H1 (cell line): ENCODE measurements around the gene PTH1R. TPM values are rescaled to one million over a fixed set of nuclear protein-coding genes. Genes with fewer than 3 reads are reported as not detected.

Experiments used
- CTCF ChIA-PET: fragments of 300-600 bp; sonication (Branson Sonifier 250); formaldehyde crosslinking; loops from one replicate; lab custom pipeline; 2021; ENCODE audit not compliant: partially characterized antibody; lab: Charles Lee
- POLR2A ChIA-PET: fragments of 300-600 bp; sonication (Branson Sonifier 250); formaldehyde crosslinking; loops from one replicate; lab custom pipeline; 2021; ENCODE audit warnings: inconsistent platforms; ENCODE audit not compliant: partially characterized antibody; lab: Charles Lee
- DNase-seq, 2 experiments: peaks; one replicate each; pipeline versions ENCODE4 v3.0.0 to v3.0.0-alpha.2; 2010 to 2022; ENCODE audit warnings: low spot score in 2 of 2, low read depth in 1 of 2, mixed read lengths in 1 of 2
- FAIRE-seq: peaks from 2 replicates; lab custom pipeline; 2011; peaks lifted over from hg19 to GRCh38; lab: Jason Lieb, UNC
- H2AFZ ChIP-seq: 2 replicates; pipeline ENCODE4 v1.8.1; 2012; ENCODE audit warnings: low read length, inconsistent platforms
- H2AK5ac ChIP-seq: 2 replicates; pipeline ENCODE4 v1.6.1; 2013; ENCODE audit warnings: low read depth, low read length
- H2BK120ac ChIP-seq: replicated peaks from 2 replicates; pipeline ENCODE3; 2013; ENCODE audit warnings: low read depth, low read length, inconsistent platforms
- H2BK12ac ChIP-seq: 2 replicates; pipeline ENCODE4 v1.6.1; 2013; ENCODE audit warnings: low read depth, low read length
- H2BK15ac ChIP-seq: 2 replicates; pipeline ENCODE4 v1.6.1; 2013; ENCODE audit warnings: low read length
- H2BK20ac ChIP-seq: 2 replicates; pipeline ENCODE4 v1.6.1; 2013; ENCODE audit warnings: low read length
- H2BK5ac ChIP-seq: 2 replicates; pipeline ENCODE4 v1.6.1; 2013; ENCODE audit warnings: low read depth, low read length
- H3K14ac ChIP-seq: 2 replicates; pipeline ENCODE4 v1.6.1; 2013; ENCODE audit warnings: inconsistent platforms; ENCODE audit not compliant: insufficient read length
- H3K18ac ChIP-seq: 2 replicates; pipeline ENCODE4 v1.6.1; 2013; ENCODE audit warnings: low read length; ENCODE audit errors: extremely low read depth
- H3K23ac ChIP-seq: 2 replicates; pipeline ENCODE4 v1.6.1; 2013; ENCODE audit warnings: inconsistent platforms; ENCODE audit not compliant: insufficient read length
- H3K23me2 ChIP-seq: 2 replicates; pipeline ENCODE4 v1.6.1; 2013; ENCODE audit warnings: low read depth, low read length
- H3K27ac ChIP-seq: 2 replicates; pipeline ENCODE4 v1.6.1; 2011; ENCODE audit warnings: low read depth, low read length, inconsistent platforms
- H3K27me3 ChIP-seq, 4 experiments: replicated peaks in 1 of 4; 1 replicate in 1 of 4; 2 replicates in 3 of 4; pipeline versions ENCODE4 v1.6.1 to v1.8.1; 2011 to 2013; ENCODE audit warnings: low read length in 3 of 4, mild to moderate bottlenecking in 3 of 4, inconsistent platforms in 2 of 4, mixed read lengths in 2 of 4, moderate library complexity in 1 of 4; ENCODE audit not compliant: control insufficient read depth in 3 of 4, insufficient read depth in 3 of 4; ENCODE audit errors: extremely low read depth in 1 of 4
- H3K36me3 ChIP-seq, 4 experiments: 2 replicates each; pipeline versions ENCODE4 v1.6.1 to v1.8.1; 2011 to 2013; ENCODE audit warnings: mild to moderate bottlenecking in 4 of 4, low read length in 3 of 4, moderate library complexity in 2 of 4, control low read depth in 1 of 4, inconsistent platforms in 1 of 4; ENCODE audit not compliant: insufficient read depth in 4 of 4, control insufficient read depth in 2 of 4
- H3K4ac ChIP-seq: replicated peaks from 2 replicates; pipeline ENCODE3; 2013; ENCODE audit warnings: low read length, low read depth, mixed read lengths, inconsistent platforms; ENCODE audit not compliant: insufficient read length
- H3K4me1 ChIP-seq, 4 experiments: replicated peaks in 1 of 4; 1 replicate in 1 of 4; 2 replicates in 3 of 4; pipeline versions ENCODE4 v1.6.1 to v1.8.1; 2011 to 2013; ENCODE audit warnings: low read length in 3 of 4, inconsistent platforms in 2 of 4, mixed read lengths in 1 of 4; ENCODE audit not compliant: insufficient read depth in 4 of 4, control insufficient read depth in 3 of 4
- H3K4me2 ChIP-seq, 2 experiments: 2 replicates each; pipeline versions ENCODE4 v1.6.1 to v1.8.1; 2011 to 2013; ENCODE audit warnings: low read depth in 2 of 2, low read length in 2 of 2, control low read depth in 1 of 2, inconsistent platforms in 1 of 2, mild to moderate bottlenecking in 1 of 2; ENCODE audit not compliant: insufficient read depth in 1 of 2
- H3K4me3 ChIP-seq, 4 experiments: fragments of 200-600, 300-600 bp in 1 of 4; sonication (generic), shearing (Covaris generic), sonication (Bioruptor Twin) in 1 of 4; 2 replicates each; pipeline versions ENCODE4 v1.5.1 to v1.8.1; 2011 to 2016; ENCODE audit warnings: low read length in 4 of 4, low read depth in 3 of 4, control low read depth in 2 of 4, inconsistent platforms in 2 of 4, mild to moderate bottlenecking in 2 of 4, mixed read lengths in 1 of 4, moderate library complexity in 1 of 4; ENCODE audit not compliant: insufficient read depth in 2 of 4; ENCODE audit errors: extremely low read depth in 1 of 4
- H3K56ac ChIP-seq: replicated peaks from 2 replicates; pipeline ENCODE3; 2013; ENCODE audit warnings: low read depth, mild to moderate bottlenecking, mixed read lengths, low read length, inconsistent platforms; ENCODE audit not compliant: insufficient read length
- H3K79me1 ChIP-seq: 2 replicates; pipeline ENCODE4 v1.6.1; 2013; ENCODE audit warnings: low read depth, low read length, control low read depth
- H3K79me2 ChIP-seq, 2 experiments: 2 replicates each; pipeline versions ENCODE4 v1.6.1 to v1.8.1; 2012 to 2013; ENCODE audit warnings: low read length in 2 of 2, mild to moderate bottlenecking in 2 of 2, inconsistent platforms in 1 of 2; ENCODE audit not compliant: insufficient read depth in 2 of 2, control insufficient read depth in 1 of 2
- H3K9ac ChIP-seq, 4 experiments: replicated peaks in 1 of 4; 1 replicate in 1 of 4; 2 replicates in 3 of 4; pipeline versions ENCODE4 v1.6.1 to v1.8.1; 2011 to 2013; ENCODE audit warnings: low read depth in 3 of 4, low read length in 3 of 4, control low read depth in 2 of 4, mild to moderate bottlenecking in 2 of 4, moderate library complexity in 2 of 4, inconsistent platforms in 1 of 4; ENCODE audit errors: extremely low read depth in 1 of 4
- H3K9me3 ChIP-seq, 2 experiments: 2 replicates each; pipeline versions ENCODE4 v1.6.1 to v1.8.1; 2012 to 2013; ENCODE audit warnings: mild to moderate bottlenecking in 2 of 2, moderate library complexity in 2 of 2, control low read depth in 1 of 2, inconsistent platforms in 1 of 2, low read depth in 1 of 2, low read length in 1 of 2, mixed read lengths in 1 of 2; ENCODE audit not compliant: insufficient read depth in 2 of 2
- H4K20me1 ChIP-seq, 2 experiments: replicated peaks in 1 of 2; 2 replicates each; pipeline versions ENCODE3 to v1.8.1; 2011 to 2013; ENCODE audit warnings: inconsistent platforms in 2 of 2, low read length in 2 of 2, mild to moderate bottlenecking in 1 of 2; ENCODE audit not compliant: insufficient read depth in 2 of 2, control insufficient read depth in 1 of 2
- H4K5ac ChIP-seq: 2 replicates; pipeline ENCODE4 v1.6.1; 2013; ENCODE audit warnings: low read length, low read depth, mixed read lengths, inconsistent platforms; ENCODE audit not compliant: insufficient read length
- H4K8ac ChIP-seq: 2 replicates; pipeline ENCODE4 v1.8.0; 2013; ENCODE audit warnings: mild to moderate bottlenecking, moderate library complexity, low read length, inconsistent platforms; ENCODE audit not compliant: insufficient read depth; ENCODE audit errors: extremely low read depth
- H4K91ac ChIP-seq: replicated peaks from 2 replicates; pipeline ENCODE3; 2013; ENCODE audit warnings: low read length, mixed read lengths, inconsistent platforms; ENCODE audit not compliant: insufficient read length
- WGBS, 2 experiments: shearing (Covaris generic) in 1 of 2; methylation state at CpG; one replicate each; pipeline versions ENCODE4 v1.1.6 to v1.1.7; 2013 to 2015; ENCODE audit warnings: low lambda C conversion rate in 2 of 2, mixed read lengths in 2 of 2, inconsistent platforms in 1 of 2, low coverage in 1 of 2, missing lambda C conversion rate in 1 of 2; ENCODE audit not compliant: insufficient replicate concordance in 2 of 2, insufficient coverage in 1 of 2, insufficient read length in 1 of 2; ENCODE audit errors: extremely low coverage in 1 of 2, missing lambda C conversion rate in 1 of 2; 5-methylcytosine and 5-hydroxymethylcytosine counted together
- polyA plus RNA-seq, 7 experiments: library from polyadenylated mRNA; depleted of rRNA in 3 of 7; stranded (reverse) in 5 of 7; unstranded in 2 of 7; fragments of >200 nt in 5 of 7; fragments of 200-250 nt in 2 of 7; gene quantifications; 1 replicate in 5 of 7; 2 replicates in 1 of 7; 4 replicates in 1 of 7; pipeline versions ENCODE4 v1.2.1 to v1.2.3, GENCODE V29; 2011 to 2013; ENCODE audit warnings: missing spikeins in 2 of 7, mixed read lengths in 2 of 7
- total RNA-seq: library from RNA; stranded (reverse); fragmentation: NEBNext Ultra II Directional; extraction: Animal tissue kit (Norgen Biotek cat#: 25700); gene quantifications from 2 replicates; pipeline ENCODE4 v1.2.1, GENCODE V29; 2021

The PTH1R gene
- total and polyA plus RNA-seq, 2 of the 8 experiments (the other 6 are each of a cell fraction or from before 2014, with no cell fraction given) = 0.57 to 1.5 TPM

- ChIA-PET CTCF (interaction anchor here (0.9 to 13.3 kb wide), 7 partner anchors 13 to 413 kb away, joined by 3 to 91 read pairs (median 4); no protein-coding TSS in a partner anchor), POLR2A (interaction anchor here (1.0 kb wide), 1 partner anchor 20 kb away, joined by 3 read pairs; no protein-coding TSS in a partner anchor)
- H3K79me1 ChIP-seq = no peaks in the 10 kb centered on the region
Observed at GRCh38 chr3:46902188-46902631, 24.7 kb downstream of the PTH1R start.

More at GRCh38 chr3:46902188-46902631, 24.7 kb downstream of the PTH1R start:
- Histone ChIP-seq H3K27me3 (peaks cover 0 to 22% (median 19%) of the 10 kb centered on the region in 4 experiments; a peak in 5 of 7 replicates), H3K27ac (no peak overlapping the region), H2BK120ac (no peak overlapping the region), H3K4ac (no peak overlapping the region), H3K18ac (no peak overlapping the region), H2BK5ac (no peak overlapping the region), H2BK15ac (no peak overlapping the region), H4K8ac (no peak overlapping the region; the same call in 1 of the 2 replicates), H3K4me3 (no peak overlapping the region), H4K20me1 (peaks cover 0 to 2% of the 10 kb centered on the region in 2 experiments), H3K79me2 (no peaks in the 10 kb centered on the region), H2AK5ac (no peak overlapping the region), H3K56ac (no peak overlapping the region), H3K4me2 (no peak overlapping the region), H3K4me1 (peaks cover 0 to 7% (median 2%) of the 10 kb centered on the region in 4 experiments; a peak in 4 of 7 replicates), H3K9me3 (no peaks in the 10 kb centered on the region), H4K5ac (no peak overlapping the region), H3K36me3 (no peaks in the 10 kb centered on the region), H3K14ac (no peak overlapping the region), H3K23ac (no peak overlapping the region), H2AFZ (no peak overlapping the region), H3K9ac (no peak overlapping the region), H2BK12ac (no peak overlapping the region), H3K23me2 (peaks cover 5% of the 10 kb centered on the region; the same call in 1 of the 2 replicates), H4K91ac (no peak overlapping the region), H2BK20ac (no peak overlapping the region)
- FAIRE-seq (no peak), DNase-seq (no peak)
- 95% methylated on average over 15 of the region's 15 CpGs; no CpG with 5 or more reads in 1 of the 2 experiments for WGBS, 2 experiments
